Stimulated activated CD8-positive, alpha-beta memory T cell treated with anti-CD3 and anti-CD28 coated beads, Interleukin-7, amount 100 ng/mL, for 24 hours (primary cell): Measurements from ENCODE around the gene AIFM3.

Experiments
- DNase-seq: peaks from one replicate; pipeline ENCODE4 v3.0.0-alpha.2; 2020; ENCODE audit warnings: low read depth

Gene AIFM3

DNA sequence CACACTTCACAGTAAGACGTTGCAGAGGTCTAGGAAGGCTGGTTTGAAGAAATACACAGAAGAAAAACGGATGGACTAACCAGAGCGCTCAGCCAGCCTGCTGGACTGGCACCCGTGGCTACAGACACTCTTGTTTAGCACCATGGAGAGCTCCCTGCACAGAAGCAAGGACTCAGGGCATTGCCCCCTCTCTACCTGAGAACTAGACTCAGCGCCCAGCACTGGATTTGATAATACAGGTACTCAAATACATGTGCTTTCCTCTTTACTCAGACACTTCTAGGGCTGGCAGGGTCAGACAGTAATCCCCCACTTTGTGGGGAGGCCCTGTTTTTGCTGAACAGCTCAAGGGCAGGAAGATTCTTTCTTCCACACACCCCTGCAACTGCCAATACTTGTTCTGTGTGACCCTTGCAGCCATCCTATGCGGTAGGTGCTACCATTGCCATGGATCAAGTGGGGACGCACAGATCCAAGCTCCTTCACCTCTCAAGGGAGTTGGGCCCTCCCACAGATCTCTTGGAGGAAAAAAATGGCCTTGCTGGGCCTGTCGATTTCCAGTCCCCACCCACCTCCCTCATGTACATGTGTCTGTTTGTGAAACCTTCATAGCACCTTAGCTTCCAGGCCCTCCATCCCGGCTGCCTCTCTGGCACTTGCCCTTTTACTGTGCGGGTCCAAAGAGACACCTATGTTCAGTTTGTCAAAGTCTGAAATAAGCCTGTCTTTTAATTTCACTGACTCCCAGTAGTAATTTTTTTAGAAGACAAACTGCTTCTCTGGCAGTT lies 42.8 kb downstream of the AIFM3 start:
- no peak for DNase-seq

DNA sequence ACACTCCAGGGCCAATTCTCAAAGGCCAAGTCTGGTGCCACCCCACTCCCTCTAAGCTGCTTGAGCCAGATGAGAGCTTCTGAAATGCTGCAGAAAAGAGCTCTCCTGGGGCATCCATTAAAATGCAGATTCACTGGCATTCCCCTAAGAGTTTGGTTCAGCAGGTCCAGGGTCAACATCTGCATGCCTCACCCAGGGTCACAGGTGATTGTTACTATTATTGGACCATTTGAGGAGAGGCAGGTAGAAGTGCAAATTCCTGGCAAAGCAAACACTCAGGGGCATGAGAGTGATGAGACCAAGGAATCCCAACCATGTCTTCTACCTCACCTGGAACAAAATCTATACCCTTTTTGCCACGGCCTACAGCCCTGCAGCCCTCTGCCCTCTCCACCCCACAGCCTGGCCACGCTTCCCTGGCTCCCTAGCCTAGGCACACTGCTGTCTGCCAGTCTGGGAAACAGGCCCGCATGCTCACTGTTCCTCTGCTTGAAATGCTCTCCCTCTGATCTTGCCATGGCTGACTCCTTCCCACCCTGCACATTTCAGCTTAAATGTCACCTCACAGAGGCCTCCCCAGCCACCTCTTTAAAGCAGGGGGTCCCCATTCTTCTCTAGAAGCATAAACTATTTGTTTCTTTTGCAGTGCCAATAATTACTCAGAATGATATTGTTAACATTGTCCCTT lies 43.5 kb downstream of the AIFM3 start:
- DNase-seq = no peak

DNA sequence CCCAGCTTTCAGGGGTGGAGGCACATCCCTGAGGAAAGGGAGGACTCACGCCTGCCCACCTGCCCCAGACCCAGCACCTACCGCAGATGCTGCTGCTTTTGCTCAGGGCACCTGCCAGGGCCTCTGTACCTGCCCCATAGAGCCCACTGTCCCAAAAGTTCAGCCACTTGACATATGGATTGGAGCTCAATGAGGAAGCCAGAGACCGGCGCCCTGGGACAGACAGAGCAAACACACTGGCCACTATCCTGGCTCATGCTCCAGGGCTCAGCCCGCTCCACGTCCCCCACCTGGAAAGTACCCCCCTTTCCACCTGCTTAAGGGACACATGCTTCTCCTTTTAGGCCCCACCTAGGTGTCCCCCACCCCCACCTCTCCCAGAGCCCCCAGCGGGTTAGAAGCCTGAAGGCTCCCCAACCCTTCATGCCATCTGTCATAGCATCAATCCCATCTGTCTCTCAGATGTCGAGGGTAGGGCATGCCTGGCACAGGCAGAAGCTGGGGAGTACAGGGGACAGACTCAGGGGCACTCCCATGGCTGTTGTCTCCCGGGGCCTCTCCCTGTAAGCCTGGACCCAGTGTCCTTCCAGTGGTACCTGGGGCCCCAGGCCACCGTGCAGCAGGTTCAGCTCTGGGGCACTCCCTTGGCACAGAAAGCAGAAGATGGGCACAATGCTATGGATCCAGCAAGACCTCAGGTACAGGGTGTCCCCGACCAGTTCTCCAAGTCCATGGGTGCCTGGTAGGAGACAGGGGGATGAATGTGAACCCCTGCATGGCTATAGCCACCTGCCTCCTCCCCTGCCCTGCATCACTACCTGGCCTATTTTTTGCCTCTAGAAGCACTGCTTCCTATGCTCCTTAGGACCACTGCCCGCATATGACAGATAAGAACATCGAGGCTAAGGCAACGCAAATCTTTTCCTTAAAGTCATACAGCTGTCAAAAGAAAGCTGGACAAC lies 45.7 kb downstream of the AIFM3 start:
- no peak for DNase-seq

DNA sequence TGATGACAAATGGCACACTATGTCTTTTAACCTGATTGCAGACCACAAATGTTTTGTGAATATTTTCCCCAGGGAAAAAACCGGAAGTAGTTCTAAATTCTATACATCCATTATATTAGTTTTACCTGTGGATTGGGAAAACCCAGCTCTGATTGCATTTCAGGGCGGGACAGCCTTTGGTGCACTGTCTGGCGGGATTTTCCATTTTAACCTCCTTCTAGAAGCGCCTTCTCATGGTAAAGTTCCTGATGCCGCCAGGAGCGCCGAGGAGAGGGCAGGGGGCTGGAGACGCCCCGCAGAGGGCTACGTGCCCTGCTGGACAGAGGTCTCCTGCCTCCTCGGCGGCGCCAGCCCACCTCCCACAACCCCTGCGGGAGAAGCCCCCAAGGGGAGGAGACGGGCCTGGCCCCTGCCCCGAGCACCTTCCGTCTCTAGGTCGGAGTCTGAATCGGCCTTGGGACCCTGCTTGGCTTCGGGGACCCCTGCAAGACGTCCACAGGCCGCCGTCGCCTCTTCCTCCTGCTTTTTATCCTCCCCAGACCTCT lies 46.7 kb downstream of the AIFM3 start:
- no peak for DNase-seq

DNA sequence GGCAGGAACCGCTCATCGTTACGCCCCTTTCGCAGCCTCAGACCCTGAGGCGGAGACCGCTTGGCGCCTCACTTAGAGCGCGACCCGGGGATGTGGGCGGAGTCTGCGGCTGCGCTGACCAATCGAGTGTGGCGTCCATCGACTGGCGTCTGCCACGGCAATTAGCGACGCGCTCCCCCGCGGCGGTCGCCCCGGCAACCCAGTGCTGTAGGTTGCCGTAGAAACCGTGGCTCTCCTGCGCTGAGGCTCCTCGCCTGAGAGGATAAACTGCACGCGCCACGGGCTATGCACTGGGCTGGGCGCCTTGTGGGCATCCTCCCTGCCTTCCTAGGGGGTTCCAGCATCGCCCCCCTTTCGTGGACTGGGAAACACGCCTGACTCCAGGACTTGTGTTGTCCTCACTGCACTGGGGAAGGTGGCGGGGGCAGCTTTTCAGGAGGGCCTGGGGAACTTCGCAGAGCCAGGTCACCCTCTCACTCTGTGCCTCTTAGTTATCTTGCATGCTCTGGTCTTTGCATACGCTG lies 47.2 kb downstream of the AIFM3 start:
- DNase-seq = peak; percentile 69

DNA sequence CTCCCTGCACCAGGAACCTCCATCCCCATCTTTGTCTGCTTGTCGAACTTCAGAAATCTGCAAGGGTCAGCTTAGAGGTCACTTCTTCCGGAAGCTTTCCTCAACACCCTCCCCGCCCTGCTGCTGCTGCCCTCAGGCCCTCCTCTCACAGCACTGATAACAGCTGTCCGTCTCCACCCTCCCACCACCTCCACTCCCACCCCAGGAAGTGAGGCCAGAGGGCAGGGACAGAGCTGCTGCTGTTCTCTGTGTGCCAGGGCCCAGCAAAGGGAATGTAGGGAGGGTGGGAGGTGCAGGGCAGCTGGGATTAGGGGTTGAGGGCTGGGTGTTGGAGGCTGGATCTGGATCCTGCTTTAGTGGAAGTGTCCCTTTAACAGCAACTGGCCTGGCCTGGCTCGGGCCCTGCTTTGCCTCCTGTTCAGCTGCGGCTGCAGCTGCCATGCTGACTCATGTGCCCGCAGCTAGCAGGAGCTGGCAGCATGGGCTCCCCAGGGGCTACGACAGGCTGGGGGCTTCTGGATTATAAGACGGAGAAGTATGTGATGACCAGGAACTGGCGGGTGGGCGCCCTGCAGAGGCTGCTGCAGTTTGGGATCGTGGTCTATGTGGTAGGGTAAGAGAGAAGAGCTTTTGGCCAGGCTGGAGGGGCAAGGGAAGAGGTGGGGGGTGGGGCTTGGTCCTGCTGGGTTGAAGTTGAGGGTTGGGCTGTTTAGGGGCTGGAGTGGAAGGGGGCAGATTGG lies 47.8 kb downstream of the AIFM3 start, which contains the start of gene P2RX6:
P2RX6 (plus strand) TSS at position 440 of the 740 bp plus-strand sequence; CDS start at position 450, 10 bp downstream.
- no peak for DNase-seq

DNA sequence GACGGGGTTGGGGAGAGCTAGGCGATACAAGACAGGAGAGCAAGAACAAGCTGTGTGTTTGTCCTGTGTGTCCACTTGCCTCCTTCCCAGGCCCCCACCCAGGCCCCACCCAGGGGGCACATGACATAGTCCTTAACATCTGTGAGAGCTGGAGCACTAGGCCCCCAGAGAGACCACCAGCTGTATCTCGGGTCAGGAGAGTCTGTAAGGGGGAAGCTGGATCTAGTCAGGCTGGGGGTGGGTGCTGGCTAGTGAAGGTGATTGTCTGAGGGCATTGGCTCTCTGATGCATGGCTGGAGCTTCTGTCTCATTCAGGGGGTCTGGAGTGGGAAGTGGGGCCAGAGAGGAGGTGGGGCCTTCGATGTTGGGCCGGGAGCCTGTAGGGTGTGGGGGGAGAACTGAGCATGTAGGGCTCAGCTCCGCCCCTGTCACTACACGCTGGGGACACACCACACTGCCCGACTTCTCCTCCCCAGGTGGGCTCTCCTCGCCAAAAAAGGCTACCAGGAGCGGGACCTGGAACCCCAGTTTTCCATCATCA lies 48.5 kb downstream of the AIFM3 start:
- no peak for DNase-seq

DNA sequence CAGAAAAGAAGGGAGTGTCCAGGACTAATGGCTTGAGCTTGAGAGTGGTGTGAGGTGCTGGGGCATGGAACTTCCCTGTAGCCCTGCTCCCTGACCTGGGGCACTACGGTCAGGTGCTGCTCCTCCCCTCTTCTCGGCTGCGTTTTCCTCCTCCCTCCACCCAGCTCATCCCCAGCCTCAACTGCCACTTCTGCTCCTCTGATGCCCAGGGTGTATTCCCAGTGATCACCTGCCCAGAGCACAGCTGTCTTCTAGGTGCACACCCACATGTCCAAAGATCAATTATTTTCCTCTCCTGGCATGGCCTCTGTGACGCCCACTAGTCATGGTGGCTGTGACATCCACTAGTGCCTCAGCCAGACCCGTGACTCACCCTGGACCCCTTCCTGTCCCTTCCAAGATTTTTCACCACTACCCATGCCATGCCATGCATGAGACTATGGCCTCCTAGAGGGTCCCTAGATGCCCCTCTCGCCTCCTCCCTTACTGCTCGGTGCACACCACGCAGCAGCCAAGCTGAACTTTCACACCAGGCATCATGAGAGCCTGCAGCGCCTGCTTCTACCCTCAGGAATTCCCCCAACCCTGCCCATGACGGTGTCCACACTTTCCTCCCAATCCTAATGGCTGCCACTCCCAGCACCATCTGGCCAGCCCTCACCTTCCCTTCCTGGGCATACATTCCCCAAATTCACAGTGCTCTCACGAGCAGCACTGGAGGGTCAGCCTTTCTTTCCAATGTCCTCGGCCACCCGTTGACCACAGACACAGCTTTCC lies 49.8 kb downstream of the AIFM3 start:
- no peak for DNase-seq

DNA sequence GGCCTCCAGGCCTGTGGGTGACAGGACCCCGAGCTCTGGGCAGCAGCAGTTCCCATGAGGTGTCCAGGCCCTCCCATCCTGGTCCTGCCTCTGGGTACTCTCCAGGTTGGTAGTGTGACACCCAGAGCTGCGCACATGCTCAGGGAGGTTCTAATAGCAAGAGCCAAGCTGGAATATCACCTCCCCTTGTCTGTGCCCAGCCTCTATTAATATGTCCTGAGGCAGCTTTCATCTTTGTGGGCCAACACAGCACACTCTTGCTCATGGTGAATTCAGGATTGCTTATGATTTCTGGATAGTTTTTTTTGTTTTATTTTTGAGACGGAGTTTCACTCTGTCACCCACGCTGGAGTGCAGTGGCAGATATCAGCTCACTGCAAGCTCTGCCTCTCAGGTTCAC lies 51.3 kb downstream of the AIFM3 start:
- no peak for DNase-seq

DNA sequence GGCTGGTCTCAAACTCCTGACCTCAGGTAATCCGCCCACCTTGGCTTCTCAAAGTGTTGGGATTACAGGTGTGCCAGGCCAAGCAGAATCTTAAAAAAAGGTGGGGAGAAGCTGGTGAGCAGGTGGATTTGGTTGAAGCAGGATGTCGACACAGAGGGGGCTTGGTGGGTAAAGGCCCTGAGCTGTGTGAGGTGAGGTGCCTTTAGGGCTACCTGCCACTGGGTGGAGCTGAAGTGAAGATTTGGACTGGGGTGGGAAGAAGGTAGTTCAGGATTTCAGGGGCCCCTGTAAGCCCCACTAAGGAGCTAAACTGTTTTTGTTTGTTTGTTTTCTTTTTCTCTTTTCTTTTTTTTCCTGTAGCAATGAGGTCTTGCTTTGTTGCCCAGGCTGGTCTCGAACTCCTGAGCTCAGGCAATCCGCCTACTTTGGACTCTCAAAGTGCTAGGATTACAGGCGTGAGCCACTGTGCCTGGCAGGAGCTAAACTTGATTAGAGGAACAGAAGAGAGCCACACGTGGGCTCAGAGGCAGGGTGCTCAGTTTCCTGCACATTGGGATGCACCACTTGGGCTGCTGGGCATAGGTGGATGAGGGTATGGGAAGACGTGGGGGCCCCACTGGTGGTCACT lies 53.9 kb downstream of the AIFM3 start:
- no peak for DNase-seq

DNA sequence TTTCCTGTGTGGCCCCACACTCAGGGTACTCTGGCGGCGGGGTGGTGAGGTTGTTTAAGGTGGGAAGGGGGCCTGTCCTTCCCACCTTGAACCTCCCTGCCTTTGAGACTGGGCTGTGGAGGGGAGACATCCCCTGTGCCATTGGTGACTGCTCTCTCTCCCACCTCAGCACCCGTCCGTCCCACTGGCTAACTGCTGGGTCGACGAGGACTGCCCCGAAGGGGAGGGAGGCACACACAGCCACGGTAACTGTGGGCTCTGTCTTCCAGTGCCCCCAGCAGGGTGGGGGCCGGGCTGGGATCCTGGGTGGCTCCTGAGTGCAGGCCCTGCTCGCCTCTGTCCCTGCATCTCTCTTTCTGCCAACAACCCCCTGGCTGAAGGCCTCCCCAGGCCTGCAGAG lies 55.5 kb downstream of the AIFM3 start:
- no peak for DNase-seq

DNA sequence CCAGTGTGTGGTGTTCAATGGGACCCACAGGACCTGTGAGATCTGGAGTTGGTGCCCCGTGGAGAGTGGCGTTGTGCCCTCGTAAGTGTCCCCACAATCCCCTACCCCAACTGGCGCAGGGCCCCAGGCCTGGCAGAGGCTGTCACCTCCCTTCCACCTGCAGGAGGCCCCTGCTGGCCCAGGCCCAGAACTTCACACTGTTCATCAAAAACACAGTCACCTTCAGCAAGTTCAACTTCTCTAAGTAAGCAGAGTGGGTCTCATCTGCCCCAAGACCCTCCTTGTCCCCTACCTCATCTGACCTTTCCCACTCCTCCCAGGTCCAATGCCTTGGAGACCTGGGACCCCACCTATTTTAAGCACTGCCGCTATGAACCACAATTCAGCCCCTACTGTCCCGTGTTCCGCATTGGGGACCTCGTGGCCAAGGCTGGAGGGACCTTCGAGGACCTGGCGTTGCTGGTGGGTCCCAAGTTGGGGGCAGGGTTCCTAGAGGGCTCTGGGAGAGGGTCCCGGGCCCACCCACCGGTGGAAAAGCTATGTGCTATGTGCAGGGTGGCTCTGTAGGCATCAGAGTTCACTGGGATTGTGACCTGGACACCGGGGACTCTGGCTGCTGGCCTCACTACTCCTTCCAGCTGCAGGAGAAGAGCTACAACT lies 56.0 kb downstream of the AIFM3 start:
- DNase-seq = no peak

DNA sequence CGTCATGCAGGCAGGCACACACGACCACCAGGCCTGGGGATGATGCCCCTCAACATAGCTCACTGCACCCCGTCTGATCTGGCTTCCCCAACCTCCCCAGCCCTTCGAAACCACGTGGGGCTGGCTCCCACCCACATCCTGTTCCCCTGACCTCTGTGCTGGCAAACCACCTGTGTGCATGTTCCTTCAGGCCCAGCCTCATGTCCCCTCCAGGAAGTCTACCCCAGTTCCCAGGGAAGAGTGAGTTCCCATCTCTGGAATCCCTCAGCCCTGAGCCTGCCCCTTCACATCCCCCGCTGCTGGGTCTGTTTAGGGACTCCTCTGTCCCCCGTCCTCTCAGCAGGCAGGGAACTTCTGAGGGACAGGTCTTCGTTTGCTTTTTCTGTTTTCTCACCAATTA lies 58.2 kb downstream of the AIFM3 start:
- DNase-seq = no peak

DNA sequence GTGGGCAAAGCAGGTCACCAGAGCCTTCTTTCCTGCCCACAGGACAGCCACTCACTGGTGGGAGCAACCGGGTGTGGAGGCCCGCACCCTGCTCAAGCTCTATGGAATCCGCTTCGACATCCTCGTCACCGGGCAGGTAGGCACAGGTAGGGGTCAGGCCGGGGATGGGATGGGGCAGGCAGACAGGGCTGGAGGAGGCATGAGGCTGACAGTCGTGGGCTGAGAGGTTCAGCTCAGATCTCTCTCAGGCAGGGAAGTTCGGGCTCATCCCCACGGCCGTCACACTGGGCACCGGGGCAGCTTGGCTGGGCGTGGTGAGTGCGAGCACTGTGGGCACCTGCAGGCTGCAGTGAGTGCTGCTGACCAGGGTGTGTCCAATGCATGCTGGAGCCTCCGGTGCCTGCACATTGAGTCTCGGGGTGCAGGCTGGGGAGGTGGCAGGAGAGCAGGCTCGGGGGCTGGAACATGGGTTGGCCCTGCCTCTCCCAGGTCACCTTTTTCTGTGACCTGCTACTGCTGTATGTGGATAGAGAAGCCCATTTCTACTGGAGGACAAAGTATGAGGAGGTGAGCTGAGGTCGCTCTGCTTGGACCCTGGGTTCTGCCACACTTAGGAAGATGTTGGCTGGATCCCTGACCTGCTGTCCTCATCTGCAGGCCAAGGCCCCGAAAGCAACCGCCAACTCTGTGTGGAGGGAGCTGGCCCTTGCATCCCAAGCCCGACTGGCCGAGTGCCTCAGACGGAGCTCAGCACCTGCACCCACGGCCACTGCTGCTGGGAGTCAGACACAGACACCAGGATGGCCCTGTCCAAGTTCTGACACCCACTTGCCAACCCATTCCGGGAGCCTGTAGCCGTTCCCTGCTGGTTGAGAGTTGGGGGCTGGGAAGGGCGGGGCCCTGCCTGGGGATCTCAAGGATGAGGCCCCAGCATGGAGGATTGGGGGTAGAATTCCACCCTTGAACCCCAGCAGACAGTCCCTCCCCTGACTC lies 59.0 kb downstream of the AIFM3 start:
- no peak for DNase-seq

DNA sequence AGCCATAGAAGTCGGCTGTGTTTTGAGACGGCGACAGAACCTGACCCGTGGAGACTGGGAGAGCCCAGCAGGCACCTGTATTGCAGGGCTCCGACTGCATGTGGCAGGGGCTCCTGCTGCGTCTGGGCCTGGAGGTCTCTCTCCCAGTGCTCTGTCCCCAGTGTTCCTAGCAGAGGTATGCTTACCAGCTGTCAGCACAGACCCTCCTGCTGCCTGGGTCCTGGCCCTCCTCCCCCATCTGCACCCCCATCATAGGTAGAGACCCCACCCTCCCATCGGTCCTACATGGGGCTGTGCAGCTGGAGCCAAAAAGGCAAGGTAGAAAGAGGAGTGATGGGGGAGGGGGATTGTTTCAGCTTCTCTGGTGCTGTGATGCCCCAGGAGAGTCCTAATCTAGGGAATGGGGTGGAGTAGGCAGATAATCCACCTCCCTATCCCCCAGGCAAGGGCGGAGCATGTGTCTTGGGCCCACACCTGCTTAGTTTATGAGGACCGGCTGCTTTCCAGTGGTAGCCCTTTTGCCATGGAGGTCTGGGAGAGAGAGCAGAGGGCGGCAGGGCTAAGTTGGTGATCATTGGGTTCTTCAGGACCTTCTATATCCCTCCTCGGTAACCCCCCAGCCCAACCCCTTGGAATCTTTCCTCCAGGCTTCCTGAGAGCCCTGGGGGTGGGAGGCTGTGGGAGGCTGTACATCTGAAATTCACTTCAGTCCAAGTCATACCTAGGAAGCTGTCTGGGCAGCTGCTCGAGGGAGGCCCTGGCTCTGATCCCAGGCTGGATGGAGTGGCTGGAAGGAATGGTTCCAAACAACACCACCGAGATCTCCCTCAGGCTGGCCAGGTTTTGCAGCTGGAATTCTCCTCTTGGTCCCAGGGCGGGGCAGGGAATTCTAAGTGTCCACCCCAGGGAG lies 60.0 kb downstream of the AIFM3 start:
- no peak for DNase-seq
